HepG2 (cell line): Measurements from ENCODE around the gene TSHZ2. TPM values are rescaled to one million over a fixed set of nuclear protein-coding genes. Genes with fewer than 3 reads are reported as not detected.

ENCODE experiments used
- FOXO1 ChIP-seq: sonication (generic); formaldehyde crosslinking; IDR thresholded peaks from 2 replicates; pipeline ENCODE4 v1.4.0; 2020; ENCODE audit warnings: missing genetic modification reagents
- JDP2 ChIP-seq: sonication (generic); formaldehyde crosslinking; IDR thresholded peaks from 2 replicates; pipeline ENCODE4 v1.8.1; 2022; ENCODE audit warnings: missing genetic modification reagents, borderline replicate concordance
- KDM3A ChIP-seq: IDR thresholded peaks from 2 replicates; pipeline ENCODE4 v1.6.1; 2018; ENCODE audit warnings: low read depth, missing compliant biosample characterization
- MAFK ChIP-seq, 2 experiments: IDR thresholded peaks in 1 of 2; conservative IDR thresholded peaks in 1 of 2; 2 replicates each; pipeline ENCODE4 v1.6.1; 2011; ENCODE audit warnings: improper control_type of control experiment in 2 of 2, low read length in 2 of 2
- SMC3 ChIP-seq: IDR thresholded peaks from 2 replicates; pipeline ENCODE4 v1.6.1; 2011; ENCODE audit warnings: low read length, improper control_type of control experiment
- XRCC5 ChIP-seq: fragments of 200-400 bp; formaldehyde crosslinking; optimal IDR thresholded peaks from 2 replicates; pipeline ENCODE3; 2017; ENCODE audit warnings: mild to moderate bottlenecking, low read length
- ZC3H13 ChIP-seq: sonication (generic); formaldehyde crosslinking; IDR thresholded peaks from 2 replicates; pipeline ENCODE4 v1.8.1; 2023; ENCODE audit warnings: mild to moderate bottlenecking, missing genetic modification reagents, moderate library complexity
- ZKSCAN1 ChIP-seq: fragments of 150-350 bp; IDR thresholded peaks from 2 replicates; pipeline ENCODE4 v1.6.1; 2014; ENCODE audit warnings: low read length
- ZNF296 ChIP-seq: sonication (generic); formaldehyde crosslinking; conservative IDR thresholded peaks from 2 replicates; pipeline ENCODE4 v1.5.0; 2020; ENCODE audit warnings: mild to moderate bottlenecking, missing genetic modification reagents
- ZNF432 ChIP-seq: sonication (generic); formaldehyde crosslinking; IDR thresholded peaks from 2 replicates; pipeline ENCODE4 v1.5.0; 2020; ENCODE audit warnings: missing genetic modification reagents, mild to moderate bottlenecking, borderline replicate concordance
- ZNF543 ChIP-seq: sonication (generic); formaldehyde crosslinking; IDR thresholded peaks from 2 replicates; pipeline ENCODE4 v1.4.0; 2020; ENCODE audit warnings: mild to moderate bottlenecking, missing genetic modification reagents
- polyA plus RNA-seq, 8 experiments: library from polyadenylated mRNA; depleted of rRNA in 3 of 8; stranded (reverse) in 7 of 8; unstranded in 1 of 8; fragments of >200 nt; fragmentation: Illumina TruSeq in 4 of 8; extraction: Trizol in 4 of 8; gene quantifications; 2 replicates each; pipeline versions ENCODE4 v1.2.1 to v1.2.3, GENCODE V29; 2011 to 2016; ENCODE audit warnings: low read depth in 4 of 8, missing spikeins in 1 of 8, mixed read lengths in 1 of 8; ENCODE audit not compliant: insufficient read depth in 1 of 8
- total RNA-seq, 5 experiments: library from RNA; depleted of rRNA; stranded (reverse); fragments of >200 nt; fragmentation: Illumina TruSeq; extraction: Trizol; gene quantifications; 2 replicates each; pipeline ENCODE4 v1.2.3, GENCODE V29; 2016; ENCODE audit warnings: low read depth in 1 of 5
- TF ChIP-seq, protein P1 (sequence below): sonication (generic); formaldehyde crosslinking; IDR thresholded peaks from 2 replicates; pipeline ENCODE4 v1.9.0; 2022; ENCODE audit warnings: low read depth, missing genetic modification reagents
- TF ChIP-seq, protein P2 (sequence below): sonication (generic); formaldehyde crosslinking; IDR thresholded peaks from 2 replicates; pipeline ENCODE4 v1.5.1; 2020; ENCODE audit warnings: missing genetic modification reagents, mild to moderate bottlenecking, borderline replicate concordance
- TF ChIP-seq, protein P3 (sequence below): sonication (generic); formaldehyde crosslinking; IDR thresholded peaks from 2 replicates; pipeline ENCODE4 v1.4.0; 2020; ENCODE audit warnings: mild to moderate bottlenecking, missing genetic modification reagents
- TF ChIP-seq, protein P4 (sequence below): sonication (generic); formaldehyde crosslinking; IDR thresholded peaks from 2 replicates; pipeline ENCODE4 v1.8.0; 2022; ENCODE audit warnings: low read depth, missing genetic modification reagents
- TF ChIP-seq, protein P5 (sequence below): sonication (generic); formaldehyde crosslinking; IDR thresholded peaks from 2 replicates; pipeline ENCODE4 v1.4.0; 2020; ENCODE audit warnings: missing genetic modification reagents, borderline replicate concordance
- TF ChIP-seq, protein P6 (sequence below): sonication (generic); formaldehyde crosslinking; IDR thresholded peaks from 2 replicates; pipeline ENCODE4 v1.4.0; 2020; ENCODE audit warnings: mild to moderate bottlenecking, missing genetic modification reagents
- TF ChIP-seq, protein P7 (sequence below): sonication (generic); formaldehyde crosslinking; IDR thresholded peaks from 2 replicates; pipeline ENCODE4 v1.4.0; 2020; ENCODE audit warnings: missing genetic modification reagents

The TSHZ2 gene
- total and polyA plus RNA-seq, 2 of the 13 experiments (the other 11 are each of a cell fraction or from before 2014, with no cell fraction given): 0.01 TPM; not detected in 1

DNA sequence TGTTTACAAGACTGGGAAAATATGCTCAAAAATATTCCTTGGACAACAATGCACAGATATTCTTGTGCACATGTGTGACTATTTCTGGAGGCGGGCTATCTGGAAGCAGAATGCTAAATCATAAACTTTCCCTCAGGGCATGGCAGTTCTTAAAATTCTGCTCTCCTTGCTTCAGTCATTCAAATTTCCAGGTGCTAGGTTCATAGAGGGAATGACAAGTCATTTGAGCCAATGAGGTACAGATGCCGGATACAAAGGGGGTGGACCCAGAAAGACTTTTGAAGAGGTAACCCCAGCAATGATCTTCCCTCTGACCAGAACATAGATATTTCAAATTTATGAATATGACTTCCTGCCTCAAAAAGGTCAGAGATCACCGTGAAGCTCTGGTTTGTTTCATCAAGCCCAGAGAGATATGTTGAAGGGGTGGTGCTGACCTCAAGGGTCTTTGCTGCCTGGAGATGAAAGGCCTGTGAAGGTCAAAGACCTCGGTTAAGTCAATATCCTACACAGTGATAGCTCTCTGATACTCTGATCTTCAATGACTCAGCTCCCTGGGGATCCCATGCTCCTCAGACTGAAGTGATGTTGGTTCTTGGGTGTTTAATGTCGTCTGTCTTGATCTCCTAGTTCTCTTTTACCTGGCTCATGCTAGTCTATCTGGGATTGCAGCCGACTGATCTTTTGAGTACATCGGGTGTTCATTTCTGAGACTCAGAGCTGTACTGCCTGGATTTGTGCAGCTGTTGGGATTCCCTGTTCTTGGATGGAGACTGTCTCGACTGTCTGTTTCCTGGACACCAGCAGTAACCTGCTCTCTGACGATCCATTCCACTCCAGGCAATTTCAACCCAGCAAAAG, 47.5 kb upstream of the TSHZ2 start (continued):
- TF ChIP-seq, protein P1, sequence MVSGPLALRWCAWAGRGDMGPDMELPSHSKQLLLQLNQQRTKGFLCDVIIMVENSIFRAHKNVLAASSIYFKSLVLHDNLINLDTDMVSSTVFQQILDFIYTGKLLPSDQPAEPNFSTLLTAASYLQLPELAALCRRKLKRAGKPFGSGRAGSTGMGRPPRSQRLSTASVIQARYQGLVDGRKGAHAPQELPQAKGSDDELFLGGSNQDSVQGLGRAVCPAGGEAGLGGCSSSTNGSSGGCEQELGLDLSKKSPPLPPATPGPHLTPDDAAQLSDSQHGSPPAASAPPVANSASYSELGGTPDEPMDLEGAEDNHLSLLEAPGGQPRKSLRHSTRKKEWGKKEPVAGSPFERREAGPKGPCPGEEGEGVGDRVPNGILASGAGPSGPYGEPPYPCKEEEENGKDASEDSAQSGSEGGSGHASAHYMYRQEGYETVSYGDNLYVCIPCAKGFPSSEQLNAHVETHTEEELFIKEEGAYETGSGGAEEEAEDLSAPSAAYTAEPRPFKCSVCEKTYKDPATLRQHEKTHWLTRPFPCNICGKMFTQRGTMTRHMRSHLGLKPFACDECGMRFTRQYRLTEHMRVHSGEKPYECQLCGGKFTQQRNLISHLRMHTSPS (CRISPR knock-in tag): no peak
- no peak for TF ChIP-seq ZNF432 (CRISPR knock-in tag)
- TF ChIP-seq SMC3: no peak
- TF ChIP-seq MAFK (conservative IDR thresholded peaks at IDR 0.05 in 1 of 2, IDR thresholded peaks at IDR 0.05 in 1 of 2; ENCODE audit: low read length in 2 of 2): peak; percentile 61 to 79
- TF ChIP-seq KDM3A (CRISPR knock-in tag): peak; percentile 74
- TF ChIP-seq ZNF296: no peak
- no peak for TF ChIP-seq JDP2 (CRISPR knock-in tag)
- TF ChIP-seq, protein P2, sequence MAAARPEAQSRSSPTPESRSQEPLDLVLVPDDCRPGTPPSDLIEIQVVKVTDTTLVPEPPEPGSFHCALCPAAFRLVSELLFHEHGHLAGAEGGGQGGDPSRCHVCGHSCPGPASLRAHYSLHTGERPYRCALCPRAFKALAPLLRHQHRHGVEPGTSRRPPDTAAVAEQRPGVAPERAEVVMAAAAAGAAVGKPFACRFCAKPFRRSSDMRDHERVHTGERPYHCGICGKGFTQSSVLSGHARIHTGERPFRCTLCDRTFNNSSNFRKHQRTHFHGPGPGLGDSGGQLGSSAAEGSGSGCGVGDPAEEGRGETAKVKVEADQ: peak; percentile 75; the same call in 1 of the 2 replicates
- TF ChIP-seq, protein P3, sequence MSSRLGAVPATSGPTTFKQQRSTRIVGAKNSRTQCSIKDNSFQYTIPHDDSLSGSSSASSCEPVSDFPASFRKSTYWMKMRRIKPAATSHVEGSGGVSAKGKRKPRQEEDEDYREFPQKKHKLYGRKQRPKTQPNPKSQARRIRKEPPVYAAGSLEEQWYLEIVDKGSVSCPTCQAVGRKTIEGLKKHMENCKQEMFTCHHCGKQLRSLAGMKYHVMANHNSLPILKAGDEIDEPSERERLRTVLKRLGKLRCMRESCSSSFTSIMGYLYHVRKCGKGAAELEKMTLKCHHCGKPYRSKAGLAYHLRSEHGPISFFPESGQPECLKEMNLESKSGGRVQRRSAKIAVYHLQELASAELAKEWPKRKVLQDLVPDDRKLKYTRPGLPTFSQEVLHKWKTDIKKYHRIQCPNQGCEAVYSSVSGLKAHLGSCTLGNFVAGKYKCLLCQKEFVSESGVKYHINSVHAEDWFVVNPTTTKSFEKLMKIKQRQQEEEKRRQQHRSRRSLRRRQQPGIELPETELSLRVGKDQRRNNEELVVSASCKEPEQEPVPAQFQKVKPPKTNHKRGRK (CRISPR knock-in tag): no peak
- no peak for TF ChIP-seq ZKSCAN1
- TF ChIP-seq, protein P4, sequence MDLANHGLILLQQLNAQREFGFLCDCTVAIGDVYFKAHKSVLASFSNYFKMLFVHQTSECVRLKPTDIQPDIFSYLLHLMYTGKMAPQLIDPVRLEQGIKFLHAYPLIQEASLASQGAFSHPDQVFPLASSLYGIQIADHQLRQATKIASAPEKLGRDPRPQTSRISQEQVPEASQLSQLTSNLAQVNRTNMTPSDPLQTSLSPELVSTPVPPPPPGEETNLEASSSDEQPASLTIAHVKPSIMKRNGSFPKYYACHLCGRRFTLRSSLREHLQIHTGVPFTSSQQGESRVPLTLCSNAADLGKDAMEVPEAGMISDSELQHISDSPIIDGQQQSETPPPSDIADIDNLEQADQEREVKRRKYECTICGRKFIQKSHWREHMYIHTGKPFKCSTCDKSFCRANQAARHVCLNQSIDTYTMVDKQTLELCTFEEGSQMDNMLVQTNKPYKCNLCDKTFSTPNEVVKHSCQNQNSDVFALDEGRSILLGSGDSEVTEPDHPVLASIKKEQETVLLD (CRISPR knock-in tag): no peak
- TF ChIP-seq, protein P5, sequence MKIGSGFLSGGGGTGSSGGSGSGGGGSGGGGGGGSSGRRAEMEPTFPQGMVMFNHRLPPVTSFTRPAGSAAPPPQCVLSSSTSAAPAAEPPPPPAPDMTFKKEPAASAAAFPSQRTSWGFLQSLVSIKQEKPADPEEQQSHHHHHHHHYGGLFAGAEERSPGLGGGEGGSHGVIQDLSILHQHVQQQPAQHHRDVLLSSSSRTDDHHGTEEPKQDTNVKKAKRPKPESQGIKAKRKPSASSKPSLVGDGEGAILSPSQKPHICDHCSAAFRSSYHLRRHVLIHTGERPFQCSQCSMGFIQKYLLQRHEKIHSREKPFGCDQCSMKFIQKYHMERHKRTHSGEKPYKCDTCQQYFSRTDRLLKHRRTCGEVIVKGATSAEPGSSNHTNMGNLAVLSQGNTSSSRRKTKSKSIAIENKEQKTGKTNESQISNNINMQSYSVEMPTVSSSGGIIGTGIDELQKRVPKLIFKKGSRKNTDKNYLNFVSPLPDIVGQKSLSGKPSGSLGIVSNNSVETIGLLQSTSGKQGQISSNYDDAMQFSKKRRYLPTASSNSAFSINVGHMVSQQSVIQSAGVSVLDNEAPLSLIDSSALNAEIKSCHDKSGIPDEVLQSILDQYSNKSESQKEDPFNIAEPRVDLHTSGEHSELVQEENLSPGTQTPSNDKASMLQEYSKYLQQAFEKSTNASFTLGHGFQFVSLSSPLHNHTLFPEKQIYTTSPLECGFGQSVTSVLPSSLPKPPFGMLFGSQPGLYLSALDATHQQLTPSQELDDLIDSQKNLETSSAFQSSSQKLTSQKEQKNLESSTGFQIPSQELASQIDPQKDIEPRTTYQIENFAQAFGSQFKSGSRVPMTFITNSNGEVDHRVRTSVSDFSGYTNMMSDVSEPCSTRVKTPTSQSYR: peak; percentile 78; the same call in 1 of the 2 replicates
- TF ChIP-seq, protein P6, sequence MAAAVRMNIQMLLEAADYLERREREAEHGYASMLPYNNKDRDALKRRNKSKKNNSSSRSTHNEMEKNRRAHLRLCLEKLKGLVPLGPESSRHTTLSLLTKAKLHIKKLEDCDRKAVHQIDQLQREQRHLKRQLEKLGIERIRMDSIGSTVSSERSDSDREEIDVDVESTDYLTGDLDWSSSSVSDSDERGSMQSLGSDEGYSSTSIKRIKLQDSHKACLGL (CRISPR knock-in tag): 0 out of 2 replicates have a peak, but pooled peaks have one; percentile 42
- no peak for TF ChIP-seq ZC3H13 (CRISPR knock-in tag)
- TF ChIP-seq, protein P7, sequence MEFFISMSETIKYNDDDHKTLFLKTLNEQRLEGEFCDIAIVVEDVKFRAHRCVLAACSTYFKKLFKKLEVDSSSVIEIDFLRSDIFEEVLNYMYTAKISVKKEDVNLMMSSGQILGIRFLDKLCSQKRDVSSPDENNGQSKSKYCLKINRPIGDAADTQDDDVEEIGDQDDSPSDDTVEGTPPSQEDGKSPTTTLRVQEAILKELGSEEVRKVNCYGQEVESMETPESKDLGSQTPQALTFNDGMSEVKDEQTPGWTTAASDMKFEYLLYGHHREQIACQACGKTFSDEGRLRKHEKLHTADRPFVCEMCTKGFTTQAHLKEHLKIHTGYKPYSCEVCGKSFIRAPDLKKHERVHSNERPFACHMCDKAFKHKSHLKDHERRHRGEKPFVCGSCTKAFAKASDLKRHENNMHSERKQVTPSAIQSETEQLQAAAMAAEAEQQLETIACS (CRISPR knock-in tag): no peak
- TF ChIP-seq ZNF543 (CRISPR knock-in tag): peak; percentile 65; the same call in 1 of the 2 replicates
- peak; percentile 58 for TF ChIP-seq XRCC5
- peak; percentile 94 for TF ChIP-seq FOXO1 (CRISPR knock-in tag)
